ENCODE data around the gene ZNF236. TPM values are rescaled to one million over a fixed set of nuclear protein-coding genes. Genes with fewer than 3 reads are reported as not detected.

Gene ZNF236
- total RNA-seq, 1 donor from 2014 or later = 19.4 TPM

DNA sequence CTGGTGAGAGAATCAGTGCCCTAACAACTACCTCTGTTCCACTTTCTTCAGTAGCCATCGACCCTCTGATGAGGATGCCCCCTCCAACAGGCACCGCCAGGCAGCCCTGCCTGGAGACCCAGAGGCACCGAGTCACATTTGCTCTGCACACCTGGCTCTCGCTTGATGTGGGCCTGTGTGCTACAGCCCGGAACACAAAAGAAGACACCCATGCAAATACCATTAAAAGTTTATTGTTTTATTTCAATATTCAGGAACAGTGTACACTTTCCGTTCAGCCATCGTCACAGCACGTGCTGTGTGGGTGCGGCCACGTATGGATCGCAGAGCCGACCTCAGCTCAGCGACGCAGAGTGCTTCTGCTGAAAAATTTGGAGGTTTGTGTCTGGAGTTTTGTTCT is 156.3 kb downstream of the ZNF236 start:
- Mint-ChIP-seq H3K27me3 (ENCODE audit: unreplicated experiment) (peaks cover 1% of the 10 kb centered on the region), H3K4me3 (ENCODE audit: unreplicated experiment) (no peak overlapping the region), H3K27ac (ENCODE audit: unreplicated experiment) (peak overlapping the region; percentile 50), H3K36me3 (ENCODE audit: low read depth, unreplicated experiment) (peaks cover 13% of the 10 kb centered on the region), H3K9me3 (ENCODE audit: unreplicated experiment) (no peaks in the 10 kb centered on the region), H3K4me1 (ENCODE audit: unreplicated experiment) (peaks cover 12% of the 10 kb centered on the region)
- TF ChIP-seq, protein P1, sequence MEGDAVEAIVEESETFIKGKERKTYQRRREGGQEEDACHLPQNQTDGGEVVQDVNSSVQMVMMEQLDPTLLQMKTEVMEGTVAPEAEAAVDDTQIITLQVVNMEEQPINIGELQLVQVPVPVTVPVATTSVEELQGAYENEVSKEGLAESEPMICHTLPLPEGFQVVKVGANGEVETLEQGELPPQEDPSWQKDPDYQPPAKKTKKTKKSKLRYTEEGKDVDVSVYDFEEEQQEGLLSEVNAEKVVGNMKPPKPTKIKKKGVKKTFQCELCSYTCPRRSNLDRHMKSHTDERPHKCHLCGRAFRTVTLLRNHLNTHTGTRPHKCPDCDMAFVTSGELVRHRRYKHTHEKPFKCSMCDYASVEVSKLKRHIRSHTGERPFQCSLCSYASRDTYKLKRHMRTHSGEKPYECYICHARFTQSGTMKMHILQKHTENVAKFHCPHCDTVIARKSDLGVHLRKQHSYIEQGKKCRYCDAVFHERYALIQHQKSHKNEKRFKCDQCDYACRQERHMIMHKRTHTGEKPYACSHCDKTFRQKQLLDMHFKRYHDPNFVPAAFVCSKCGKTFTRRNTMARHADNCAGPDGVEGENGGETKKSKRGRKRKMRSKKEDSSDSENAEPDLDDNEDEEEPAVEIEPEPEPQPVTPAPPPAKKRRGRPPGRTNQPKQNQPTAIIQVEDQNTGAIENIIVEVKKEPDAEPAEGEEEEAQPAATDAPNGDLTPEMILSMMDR (IDR thresholded peaks at IDR 0.05; ENCODE audit: unreplicated experiment) = no peak
- DNase-seq (ENCODE audit: low spot score) = no peak

DNA sequence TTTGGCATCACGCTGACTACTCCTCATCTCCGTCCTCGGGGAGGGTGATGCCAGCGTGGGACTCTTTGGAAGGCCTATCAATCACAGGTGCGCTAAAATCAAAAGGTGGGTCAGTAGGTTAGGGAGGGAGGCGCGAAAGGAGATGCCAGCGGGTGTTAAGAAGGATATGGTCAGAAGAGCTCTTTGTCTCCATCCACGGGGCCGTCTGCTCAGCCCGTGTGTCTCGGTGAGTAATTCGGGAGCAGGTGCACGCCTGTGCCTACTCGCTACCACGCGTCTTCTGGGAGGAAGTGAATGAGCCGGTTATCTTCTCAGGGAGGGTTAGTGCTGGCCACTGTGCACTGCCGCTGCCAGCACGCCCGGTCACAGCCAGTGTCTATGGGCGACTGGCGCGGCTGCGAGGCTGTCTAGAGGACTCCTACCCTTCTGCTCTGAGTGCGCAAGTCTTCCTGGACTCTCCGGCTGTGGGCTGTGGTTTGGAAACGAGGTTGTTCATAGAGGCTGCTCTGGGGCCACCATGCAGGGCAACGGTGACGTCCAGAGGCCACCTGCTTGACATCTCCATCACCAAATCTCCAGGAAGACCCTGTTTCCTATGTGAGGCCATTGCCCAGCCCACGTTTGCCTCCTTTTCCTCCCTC is 156.9 kb downstream of the ZNF236 start:
- Mint-ChIP-seq H3K27me3 (ENCODE audit: unreplicated experiment) (peaks cover 1% of the 10 kb centered on the region), H3K4me3 (ENCODE audit: unreplicated experiment) (no peak overlapping the region)

DNA sequence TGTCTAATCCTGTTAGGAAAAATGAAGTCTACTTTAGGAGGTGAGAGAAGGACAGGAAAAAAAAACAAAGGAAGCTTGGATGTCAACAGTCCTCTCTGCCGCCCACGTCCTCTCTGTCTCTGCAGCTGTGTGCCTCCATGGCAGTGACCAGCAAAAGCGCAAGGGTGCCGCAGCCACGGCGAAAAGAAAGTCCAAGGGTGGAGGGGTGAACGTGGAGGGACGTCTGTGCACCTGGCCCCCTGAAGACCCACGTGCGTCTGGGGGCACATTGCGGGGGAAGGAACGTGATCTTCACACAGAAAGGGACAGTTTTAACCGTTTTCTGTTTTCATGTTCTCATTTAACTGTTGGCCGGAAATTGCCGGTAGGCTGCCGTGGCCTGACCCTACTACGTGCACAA is 157.5 kb downstream of the ZNF236 start:
- H3K27ac Mint-ChIP-seq (ENCODE audit: unreplicated experiment) = no peak overlapping the region
- TF ChIP-seq, protein P1 (IDR thresholded peaks at IDR 0.05; ENCODE audit: unreplicated experiment) = no peak
- H3K4me1 Mint-ChIP-seq (ENCODE audit: unreplicated experiment) = peaks cover 12% of the 10 kb centered on the region
- DNase-seq (ENCODE audit: low spot score) = no peak
- H3K27me3 Mint-ChIP-seq (ENCODE audit: unreplicated experiment) = peaks cover 1% of the 10 kb centered on the region
- H3K9me3 Mint-ChIP-seq (ENCODE audit: unreplicated experiment) = no peaks in the 10 kb centered on the region
- H3K4me3 Mint-ChIP-seq (ENCODE audit: unreplicated experiment) = no peak overlapping the region
- H3K36me3 Mint-ChIP-seq (ENCODE audit: low read depth, unreplicated experiment) = peaks cover 10% of the 10 kb centered on the region

More for the DNA sequence above, 156.9 kb downstream of the ZNF236 start:
- Mint-ChIP-seq H3K9me3 (ENCODE audit: unreplicated experiment) (no peaks in the 10 kb centered on the region), H3K4me1 (ENCODE audit: unreplicated experiment) (peaks cover 12% of the 10 kb centered on the region), H3K36me3 (ENCODE audit: low read depth, unreplicated experiment) (peaks cover 13% of the 10 kb centered on the region), H3K27ac (ENCODE audit: unreplicated experiment) (peak overlapping the region; percentile 50)
- DNase-seq (ENCODE audit: low spot score) = no peak
- TF ChIP-seq, protein P1 (IDR thresholded peaks at IDR 0.05; ENCODE audit: unreplicated experiment) = no peak

DNA sequence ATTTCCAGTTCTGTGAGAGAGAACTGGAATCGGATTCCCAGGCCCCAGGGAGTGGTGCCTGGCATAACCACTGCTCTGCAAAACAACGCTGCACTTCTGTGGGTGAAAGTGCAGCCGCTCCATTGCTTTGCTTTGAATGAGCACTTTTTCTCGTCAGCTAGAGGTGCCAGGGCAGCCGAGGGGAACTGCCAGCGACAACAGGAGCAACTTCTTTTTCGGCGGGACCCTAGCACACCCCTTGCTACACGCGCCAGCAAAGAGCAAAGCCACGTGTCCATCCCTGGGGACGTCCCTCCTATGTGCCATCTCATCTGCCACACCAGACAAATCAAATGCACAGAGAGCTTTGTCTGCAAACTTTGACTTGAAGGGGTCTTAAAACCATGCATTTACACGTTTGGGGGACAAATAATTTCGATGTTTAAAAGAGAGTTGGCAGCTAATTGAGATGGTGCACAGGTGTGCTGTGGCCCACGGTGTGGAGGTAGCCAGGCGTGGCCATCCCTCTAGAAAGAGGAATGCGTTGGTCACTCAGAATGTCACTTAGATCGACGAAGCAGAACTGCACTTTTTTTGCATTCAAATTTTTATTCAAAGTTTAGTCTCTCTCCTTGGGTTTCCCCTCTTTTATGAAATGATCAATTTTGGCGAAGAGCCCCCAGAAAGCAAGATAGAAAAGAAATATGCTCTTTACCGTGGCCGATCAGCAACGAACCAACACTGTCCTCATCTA is 158.5 kb downstream of the ZNF236 start:
- Mint-ChIP-seq H3K27me3 (ENCODE audit: unreplicated experiment) (peaks cover 2% of the 10 kb centered on the region), H3K4me1 (ENCODE audit: unreplicated experiment) (peaks cover 14% of the 10 kb centered on the region), H3K4me3 (ENCODE audit: unreplicated experiment) (no peak overlapping the region), H3K27ac (ENCODE audit: unreplicated experiment) (no peak overlapping the region), H3K36me3 (ENCODE audit: low read depth, unreplicated experiment) (peaks cover 10% of the 10 kb centered on the region), H3K9me3 (ENCODE audit: unreplicated experiment) (no peaks in the 10 kb centered on the region)
- TF ChIP-seq, protein P1 (IDR thresholded peaks at IDR 0.05; ENCODE audit: unreplicated experiment) = no peak
- no peak for DNase-seq (ENCODE audit: low spot score)

GRCh38 chr18:76981396-76981968 is 159.1 kb downstream of the ZNF236 start:
- DNase-seq (ENCODE audit: low spot score) = no peak
- peaks cover 3% of the 10 kb centered on the region for H3K27me3 Mint-ChIP-seq (ENCODE audit: unreplicated experiment)

More at GRCh38 chr18:76981396-76981968, 159.1 kb downstream of the ZNF236 start:
- Mint-ChIP-seq H3K4me3 (ENCODE audit: unreplicated experiment) (no peak overlapping the region), H3K4me1 (ENCODE audit: unreplicated experiment) (peaks cover 19% of the 10 kb centered on the region), H3K36me3 (ENCODE audit: low read depth, unreplicated experiment) (peaks cover 10% of the 10 kb centered on the region), H3K9me3 (ENCODE audit: unreplicated experiment) (no peaks in the 10 kb centered on the region), H3K27ac (ENCODE audit: unreplicated experiment) (no peak overlapping the region)
- TF ChIP-seq, protein P1 (IDR thresholded peaks at IDR 0.05; ENCODE audit: unreplicated experiment) = no peak

Measured in endothelial cell (in vitro differentiated cells).